Progenitor cell of endocrine pancreas (in vitro differentiated cells): ENCODE measurements around the gene TFAP2A. TPM values are rescaled to one million over a fixed set of nuclear protein-coding genes. Genes with fewer than 3 reads are reported as not detected.

Experiments
- DNase-seq: peaks from one replicate; pipeline ENCODE4 v3.0.0; 2021; ENCODE audit warnings: low spot score; ENCODE audit not compliant: unreplicated experiment
- H3K27ac Mint-ChIP-seq: 2 replicates; pipeline ENCODE4 v1.8.0; 2021; ENCODE audit warnings: mild to moderate bottlenecking, moderate library complexity, mixed read lengths
- H3K27me3 Mint-ChIP-seq: 2 replicates; pipeline ENCODE4 v1.8.0; 2021; ENCODE audit warnings: mixed read lengths
- H3K36me3 Mint-ChIP-seq: 2 replicates; pipeline ENCODE4 v1.8.0; 2022; ENCODE audit warnings: mixed read lengths; ENCODE audit not compliant: insufficient read depth
- H3K4me1 Mint-ChIP-seq: 2 replicates; pipeline ENCODE4 v1.8.0; 2021; ENCODE audit warnings: low read depth, mixed read lengths
- H3K4me3 Mint-ChIP-seq: 2 replicates; pipeline ENCODE4 v1.8.0; 2021; ENCODE audit warnings: low read depth, mild to moderate bottlenecking, moderate library complexity, mixed read lengths
- H3K9me3 Mint-ChIP-seq: 2 replicates; pipeline ENCODE4 v1.8.0; 2021; ENCODE audit warnings: low read depth, mixed read lengths
- CTCF ChIP-seq: fragments of 200-600 bp; sonication (generic); IDR thresholded peaks from one replicate; pipeline ENCODE4 v1.5.0; 2021; ENCODE audit warnings: antibody characterized with exemption, mild to moderate bottlenecking; ENCODE audit not compliant: unreplicated experiment
- microRNA-seq: library from miRNA; unstranded; fragments of <30 nt; microRNA quantifications from one replicate; pipeline ENCODE4 v1.1.0, GENCODE V29; 2020; ENCODE audit warnings: borderline number of aligned reads; ENCODE audit not compliant: unreplicated experiment
- total RNA-seq: library from RNA; stranded (reverse); gene quantifications from 2 replicates; pipeline ENCODE4 v1.2.1, GENCODE V29; 2021

The TFAP2A gene
- total RNA-seq, 1 donor from 2014 or later = 4.7 TPM

GRCh38 chr6:10347561-10348327 is 67.1 kb downstream of the TFAP2A start:
- no peaks in the 10 kb centered on the region for H3K36me3 Mint-ChIP-seq
- no peak for TF ChIP-seq CTCF
- H3K27ac Mint-ChIP-seq = no peak overlapping the region
- H3K4me3 Mint-ChIP-seq = no peak overlapping the region
- no peak for DNase-seq
- H3K27me3 Mint-ChIP-seq = peaks cover 11% of the 10 kb centered on the region
- H3K9me3 Mint-ChIP-seq = no peaks in the 10 kb centered on the region
- H3K4me1 Mint-ChIP-seq = no peaks in the 10 kb centered on the region

Small RNA genes lying within 50 kb of the gene (microRNA-seq; reads per million reads assigned to microRNA genes)
- not detected for gene MIR5689

Other genes with a start within 250 kb of the TFAP2A start
- gene GCNT2, start 106.3 kb upstream of the TFAP2A start, total RNA-seq = 8.2 and 12.3 TPM in 2 replicates